K562 treated with DMSO at 1 percent for 4 hours (cell line): ENCODE results near the gene CPD. TPM values are rescaled to one million over a fixed set of nuclear protein-coding genes. Genes with fewer than 3 reads are reported as not detected.

Experiments used
- total RNA-seq: library from RNA; unstranded; fragments of 300-600 nt; gene quantifications from 2 replicates; pipeline ENCODE4 v1.2.3, GENCODE V29; 2022; ENCODE audit not compliant: insufficient read depth

CPD gene
- total RNA-seq, result 20.0 and 21.7 TPM in 2 replicates

GRCh38 chr17:30378825-30379302 is at the start of gene CPD:
TSS of gene CPD (plus strand) at chr17:30378927. CDS start at chr17:30378981, 54 bp downstream.

GRCh38 chr17:30333503-30334360 is 45.0 kb upstream of the CPD start, which contains the start of gene TMIGD1:
TSS of gene TMIGD1 (minus strand) at chr17:30334057. CDS start at chr17:30332133, 1,924 bp downstream.

GRCh38 chr17:30477083-30477773 is 98.5 kb downstream of the CPD start, which contains the start of gene GOSR1:
TSS of gene GOSR1 (plus strand) at chr17:30477408. CDS start at chr17:30477434, 26 bp downstream.

Other genes with a start within 250 kb of the CPD start
- gene SLC6A4, start 143.2 kb upstream of the CPD start, total RNA-seq, result 0.73 TPM in 1 of 2 replicates, not detected in the other
- 58.4 and 61.5 TPM in 2 replicates for gene BLMH, start 87.0 kb upstream of the CPD start, total RNA-seq
- not detected in 2 replicates for gene TMIGD1, start 44.9 kb upstream of the CPD start, total RNA-seq
- gene GOSR1, start 98.5 kb downstream of the CPD start, total RNA-seq, result 13.7 and 16.0 TPM in 2 replicates